IMR-90 (cell line): ENCODE measurements around the gene CYFIP1. TPM values are rescaled to one million over a fixed set of nuclear protein-coding genes. Genes with fewer than 3 reads are reported as not detected.

Experiments used
- ATAC-seq: fragments of 200-7000 bp; cut with Tn5 transposase; 2 replicates; pipeline ENCODE4 v1.9.1; 2020; ENCODE audit warnings: low read depth, mild to moderate bottlenecking, moderate library complexity
- BruUV-seq: library from RNA; stranded (reverse); fragments of 400-500 nt; replicated peaks from 2 replicates; lab custom pipeline; 2021; lab: Mats Ljungman, UMichigan
- CTCF ChIA-PET: fragments of 300-600 bp; formaldehyde crosslinking; extraction: SDS; loops from one replicate; lab custom pipeline; 2021; ENCODE audit warnings: antibody characterized with exemption; lab: Yijun Ruan, JAX
- POLR2A ChIA-PET: fragments of 300-600 bp; sonication (Branson Sonifier 250); formaldehyde crosslinking; loops from one replicate; lab custom pipeline; 2022; ENCODE audit warnings: antibody characterized with exemption; ENCODE audit not compliant: unreplicated experiment; lab: Charles Lee
- DNase-seq: peaks from one replicate; pipeline ENCODE4 v3.0.0; 2013
- H2AFZ ChIP-seq: replicated peaks from 2 replicates; pipeline ENCODE3; 2013; ENCODE audit warnings: low read length, mild to moderate bottlenecking; ENCODE audit not compliant: poor library complexity
- H2AK5ac ChIP-seq: 2 replicates; pipeline ENCODE4 v1.6.1; 2013; ENCODE audit warnings: low read depth, low read length, inconsistent platforms
- H2AK9ac ChIP-seq: replicated peaks from 2 replicates; pipeline ENCODE3; 2013; ENCODE audit warnings: mild to moderate bottlenecking, low read depth, low read length, moderate library complexity; ENCODE audit not compliant: poor library complexity
- H2BK120ac ChIP-seq: 2 replicates; pipeline ENCODE4 v1.6.1; 2013; ENCODE audit warnings: low read depth, low read length, inconsistent platforms
- H2BK15ac ChIP-seq: 3 replicates; pipeline ENCODE4 v1.6.1; 2013; ENCODE audit warnings: low read depth, low read length, inconsistent platforms
- H2BK20ac ChIP-seq: 2 replicates; pipeline ENCODE4 v1.6.1; 2013; ENCODE audit warnings: low read depth, mild to moderate bottlenecking, inconsistent platforms, low read length, moderate library complexity
- H2BK5ac ChIP-seq: 2 replicates; pipeline ENCODE4 v1.6.1; 2013; ENCODE audit warnings: mild to moderate bottlenecking, low read depth, low read length, inconsistent platforms; ENCODE audit not compliant: poor library complexity, severe bottlenecking
- H3K14ac ChIP-seq: replicated peaks from 2 replicates; pipeline ENCODE4 v1.6.1; 2013; ENCODE audit warnings: low read depth, low read length, inconsistent platforms
- H3K18ac ChIP-seq: 2 replicates; pipeline ENCODE4 v1.6.1; 2013; ENCODE audit warnings: low read depth, low read length, control low read depth
- H3K23ac ChIP-seq: 2 replicates; pipeline ENCODE4 v1.6.1; 2013; ENCODE audit warnings: low read depth, low read length, inconsistent platforms
- H3K27ac ChIP-seq: 2 replicates; pipeline ENCODE4 v1.5.1; 2013; ENCODE audit warnings: mild to moderate bottlenecking, control low read depth, low read length; ENCODE audit not compliant: insufficient read depth
- H3K27me3 ChIP-seq: 2 replicates; pipeline ENCODE4 v1.6.1; 2013; ENCODE audit warnings: low read length; ENCODE audit not compliant: control insufficient read depth, insufficient read depth
- H3K36me3 ChIP-seq: 2 replicates; pipeline ENCODE4 v1.6.1; 2013; ENCODE audit warnings: low read length, mixed read lengths; ENCODE audit not compliant: control insufficient read depth, insufficient read depth
- H3K4ac ChIP-seq: 2 replicates; pipeline ENCODE4 v1.6.1; 2013; ENCODE audit warnings: low read depth, low read length, inconsistent platforms
- H3K4me1 ChIP-seq: 2 replicates; pipeline ENCODE4 v1.6.1; 2013; ENCODE audit warnings: low read length, mixed read lengths; ENCODE audit not compliant: control insufficient read depth, insufficient read depth
- H3K4me2 ChIP-seq: 2 replicates; pipeline ENCODE4 v1.6.1; 2013; ENCODE audit warnings: low read depth, mild to moderate bottlenecking, control low read depth, low read length, moderate library complexity
- H3K4me3 ChIP-seq: 2 replicates; pipeline ENCODE4 v1.5.1; 2013; ENCODE audit warnings: low read depth, mild to moderate bottlenecking, control low read depth, low read length, moderate library complexity; ENCODE audit not compliant: insufficient read depth
- H3K56ac ChIP-seq: 2 replicates; pipeline ENCODE4 v1.6.1; 2013; ENCODE audit warnings: low read length, inconsistent platforms; ENCODE audit not compliant: insufficient read depth; ENCODE audit errors: extremely low read depth
- H3K79me1 ChIP-seq, 2 experiments: 2 replicates each; pipeline ENCODE4 v1.6.1; 2013; ENCODE audit warnings: low read length in 2 of 2, inconsistent platforms in 1 of 2, low read depth in 1 of 2
- H3K9ac ChIP-seq: 2 replicates; pipeline ENCODE4 v1.6.1; 2013; ENCODE audit warnings: low read depth, low read length, control low read depth
- H3K9me1 ChIP-seq: 2 replicates; pipeline ENCODE4 v1.6.1; 2013; ENCODE audit warnings: low read length, inconsistent platforms; ENCODE audit not compliant: insufficient read depth
- H3K9me3 ChIP-seq: 2 replicates; pipeline ENCODE4 v1.6.1; 2013; ENCODE audit warnings: low read length; ENCODE audit not compliant: control insufficient read depth, insufficient read depth
- H4K20me1 ChIP-seq: 2 replicates; pipeline ENCODE4 v1.6.1; 2013; ENCODE audit warnings: low read length, inconsistent platforms; ENCODE audit not compliant: insufficient read depth
- H4K5ac ChIP-seq: 2 replicates; pipeline ENCODE4 v1.6.1; 2013; ENCODE audit warnings: mild to moderate bottlenecking, low read depth, low read length, control low read depth
- H4K8ac ChIP-seq, 2 experiments: 2 replicates each; pipeline ENCODE4 v1.6.1; 2013; ENCODE audit warnings: low read depth in 2 of 2, low read length in 2 of 2, control low read depth in 1 of 2, inconsistent platforms in 1 of 2
- H4K91ac ChIP-seq: 2 replicates; pipeline ENCODE4 v1.6.1; 2013; ENCODE audit warnings: low read depth, low read length, inconsistent platforms; ENCODE audit not compliant: insufficient read depth
- BHLHE40 ChIP-seq: fragments of 150-350 bp; IDR thresholded peaks from 2 replicates; pipeline ENCODE4 v1.6.1; 2016; ENCODE audit warnings: mild to moderate bottlenecking, low read depth, low read length
- CEBPB ChIP-seq: IDR thresholded peaks from 2 replicates; pipeline ENCODE4 v1.6.1; 2012; ENCODE audit warnings: low read depth, low read length, improper control_type of control experiment
- CHD1 ChIP-seq: IDR thresholded peaks from 2 replicates; pipeline ENCODE4 v1.6.1; 2012; ENCODE audit warnings: low read depth, low read length, improper control_type of control experiment
- FOS ChIP-seq: fragments of 150-350 bp; IDR thresholded peaks from 2 replicates; pipeline ENCODE4 v1.6.1; 2016; ENCODE audit warnings: low read depth, low read length
- MAFK ChIP-seq: IDR thresholded peaks from 2 replicates; pipeline ENCODE4 v1.6.1; 2012; ENCODE audit warnings: low read depth, low read length, improper control_type of control experiment
- MAZ ChIP-seq: IDR thresholded peaks from 2 replicates; pipeline ENCODE4 v1.6.1; 2012; ENCODE audit warnings: low read depth, mild to moderate bottlenecking, low read length, improper control_type of control experiment, moderate library complexity, borderline replicate concordance
- MXI1 ChIP-seq: IDR thresholded peaks from 2 replicates; pipeline ENCODE4 v1.6.1; 2012; ENCODE audit warnings: low read depth, mild to moderate bottlenecking, low read length, moderate library complexity, borderline replicate concordance
- NFE2L2 ChIP-seq: fragments of 150-350 bp; IDR thresholded peaks from 2 replicates; pipeline ENCODE4 v1.6.1; 2016; ENCODE audit warnings: low read depth, mild to moderate bottlenecking, low read length
- POLR2A ChIP-seq: IDR thresholded peaks from 2 replicates; pipeline ENCODE4 v1.6.1; 2012; ENCODE audit warnings: mild to moderate bottlenecking, low read depth, low read length
- RAD21 ChIP-seq: IDR thresholded peaks from 2 replicates; pipeline ENCODE4 v1.6.1; 2012; ENCODE audit warnings: low read length, improper control_type of control experiment
- RCOR1 ChIP-seq: IDR thresholded peaks from 2 replicates; pipeline ENCODE4 v1.6.1; 2012; ENCODE audit warnings: mild to moderate bottlenecking, low read length, improper control_type of control experiment; ENCODE audit not compliant: insufficient replicate concordance
- RFX5 ChIP-seq: IDR thresholded peaks from 2 replicates; pipeline ENCODE4 v1.8.0; 2012; ENCODE audit warnings: low read depth, mild to moderate bottlenecking, low read length, moderate library complexity
- SMC3 ChIP-seq: fragments of 150-350 bp; IDR thresholded peaks from 2 replicates; pipeline ENCODE4 v1.6.1; 2016; ENCODE audit warnings: low read depth, mild to moderate bottlenecking, antibody characterized with exemption, low read length, moderate library complexity
- USF2 ChIP-seq: fragments of 150-350 bp; IDR thresholded peaks from 2 replicates; pipeline ENCODE4 v1.6.1; 2017; ENCODE audit warnings: mild to moderate bottlenecking, antibody characterized with exemption, low read length, low read depth
- WGBS, 2 experiments: methylation state at CpG; one replicate each; pipeline versions ENCODE4 v1.1.5 to v1.1.7; 2013; ENCODE audit warnings: missing lambda C conversion rate in 2 of 2; ENCODE audit not compliant: insufficient read length in 1 of 2; ENCODE audit errors: extremely low coverage in 2 of 2; 5-methylcytosine and 5-hydroxymethylcytosine counted together
- dilution Hi-C: fragments of 300-500 bp; cut with HindIII; formaldehyde crosslinking; loops from one replicate; pipeline ENCODE4 v1.14.3; 2018; ENCODE audit warnings: low sequenced_read_pairs; ENCODE audit not compliant: unreplicated experiment
- in situ Hi-C: fragments of 300-500 bp; cut with MboI; formaldehyde crosslinking; loops from 3 replicates; pipeline ENCODE4 v1.14.3; 2019; ENCODE audit warnings: low sequenced_read_pairs, inconsistent platforms, mixed read lengths
- intact Hi-C: fragments of 100-400 bp; cut with micrococcal nuclease; formaldehyde crosslinking; loops from 2 replicates; pipeline ENCODE4 v1.10.0; 2022
- polyA plus RNA-seq, 3 experiments: library from polyadenylated mRNA; depleted of rRNA; stranded (reverse); fragments of >200 nt; gene quantifications; 2 replicates each; pipeline ENCODE4 v1.2.3, GENCODE V29; 2012; ENCODE audit warnings: low replicate concordance in 1 of 3
- total RNA-seq: library from RNA; depleted of rRNA; stranded (reverse); fragments of >200 nt; gene quantifications from 2 replicates; pipeline ENCODE4 v1.2.3, GENCODE V29; 2012
- TF ChIP-seq, protein P1 (sequence below): fragments of 150-350 bp; IDR thresholded peaks from 2 replicates; pipeline ENCODE4 v1.6.1; 2016; ENCODE audit warnings: low read depth, mild to moderate bottlenecking, low read length, moderate library complexity, borderline replicate concordance
- TF ChIP-seq, protein P2 (sequence below): conservative IDR thresholded peaks from 2 replicates; pipeline ENCODE4 v1.5.1; 2012; ENCODE audit warnings: mild to moderate bottlenecking, low read depth, low read length, improper control_type of control experiment

Gene CYFIP1
- total and polyA plus RNA-seq, 2 of the 4 experiments (the other 2 are of a cell fraction): 58.4 to 163 TPM

- no peak overlapping the region for H3K18ac ChIP-seq
- no peak overlapping the region for H3K56ac ChIP-seq
- H2AK5ac ChIP-seq: no peak overlapping the region
- H2BK20ac ChIP-seq: no peak overlapping the region
- H3K9ac ChIP-seq: no peak overlapping the region
- no peaks in the 10 kb centered on the region for H4K20me1 ChIP-seq
- H3K4me2 ChIP-seq: no peak overlapping the region
- H2BK120ac ChIP-seq: no peak overlapping the region
- no peak overlapping the region for H2AFZ ChIP-seq
- H2BK15ac ChIP-seq: no peak overlapping the region
- H3K9me1 ChIP-seq: no peaks in the 10 kb centered on the region
- H3K9me3 ChIP-seq: no peaks in the 10 kb centered on the region
- no peak overlapping the region for H3K4ac ChIP-seq
- H3K36me3 ChIP-seq: peaks cover 64% of the 10 kb centered on the region
- no peak overlapping the region for H2AK9ac ChIP-seq
- H3K23ac ChIP-seq: no peak overlapping the region
- H4K5ac ChIP-seq: no peak overlapping the region
- no peaks in the 10 kb centered on the region for H3K4me1 ChIP-seq
- no peak for TF ChIP-seq CHD1
- TF ChIP-seq RCOR1: no peak
- no peak for TF ChIP-seq USF2
- TF ChIP-seq NFE2L2: no peak
- no peak for TF ChIP-seq BHLHE40
- TF ChIP-seq POLR2A: no peak
- TF ChIP-seq MAFK: no peak
- no peak for TF ChIP-seq MAZ
- TF ChIP-seq RFX5: no peak
- TF ChIP-seq CEBPB: no peak
- no peak for TF ChIP-seq SMC3
- no peak for TF ChIP-seq FOS
- TF ChIP-seq, protein P1, sequence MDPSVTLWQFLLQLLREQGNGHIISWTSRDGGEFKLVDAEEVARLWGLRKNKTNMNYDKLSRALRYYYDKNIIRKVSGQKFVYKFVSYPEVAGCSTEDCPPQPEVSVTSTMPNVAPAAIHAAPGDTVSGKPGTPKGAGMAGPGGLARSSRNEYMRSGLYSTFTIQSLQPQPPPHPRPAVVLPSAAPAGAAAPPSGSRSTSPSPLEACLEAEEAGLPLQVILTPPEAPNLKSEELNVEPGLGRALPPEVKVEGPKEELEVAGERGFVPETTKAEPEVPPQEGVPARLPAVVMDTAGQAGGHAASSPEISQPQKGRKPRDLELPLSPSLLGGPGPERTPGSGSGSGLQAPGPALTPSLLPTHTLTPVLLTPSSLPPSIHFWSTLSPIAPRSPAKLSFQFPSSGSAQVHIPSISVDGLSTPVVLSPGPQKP: no peak
- TF ChIP-seq RAD21: no peak
- no peak for TF ChIP-seq MXI1
- TF ChIP-seq, protein P2, sequence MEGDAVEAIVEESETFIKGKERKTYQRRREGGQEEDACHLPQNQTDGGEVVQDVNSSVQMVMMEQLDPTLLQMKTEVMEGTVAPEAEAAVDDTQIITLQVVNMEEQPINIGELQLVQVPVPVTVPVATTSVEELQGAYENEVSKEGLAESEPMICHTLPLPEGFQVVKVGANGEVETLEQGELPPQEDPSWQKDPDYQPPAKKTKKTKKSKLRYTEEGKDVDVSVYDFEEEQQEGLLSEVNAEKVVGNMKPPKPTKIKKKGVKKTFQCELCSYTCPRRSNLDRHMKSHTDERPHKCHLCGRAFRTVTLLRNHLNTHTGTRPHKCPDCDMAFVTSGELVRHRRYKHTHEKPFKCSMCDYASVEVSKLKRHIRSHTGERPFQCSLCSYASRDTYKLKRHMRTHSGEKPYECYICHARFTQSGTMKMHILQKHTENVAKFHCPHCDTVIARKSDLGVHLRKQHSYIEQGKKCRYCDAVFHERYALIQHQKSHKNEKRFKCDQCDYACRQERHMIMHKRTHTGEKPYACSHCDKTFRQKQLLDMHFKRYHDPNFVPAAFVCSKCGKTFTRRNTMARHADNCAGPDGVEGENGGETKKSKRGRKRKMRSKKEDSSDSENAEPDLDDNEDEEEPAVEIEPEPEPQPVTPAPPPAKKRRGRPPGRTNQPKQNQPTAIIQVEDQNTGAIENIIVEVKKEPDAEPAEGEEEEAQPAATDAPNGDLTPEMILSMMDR: no peak
- H3K79me1 ChIP-seq: no peaks in the 10 kb centered on the region; a peak in 1 of 4 replicates
- no peak overlapping the region for H4K8ac ChIP-seq
- no peak overlapping the region for H3K27ac ChIP-seq
- ChIA-PET POLR2A (no interaction called here), CTCF (no interaction called here)
- 97% methylated on average over 5 of the region's 16 CpGs; no CpG with 5 or more reads in 1 of the 2 experiments for WGBS, 2 experiments
- dilution Hi-C loops (no loop called here), in situ Hi-C loops (no loop called here), intact Hi-C loops (no loop called here)
- ATAC-seq (no peak), DNase-seq (no peak)
- no peak overlapping the region for H3K4me3 ChIP-seq
- no peak overlapping the region for H4K91ac ChIP-seq
- H2BK5ac ChIP-seq: no peak overlapping the region
- H3K14ac ChIP-seq: no peak overlapping the region
- H3K27me3 ChIP-seq: no peaks in the 10 kb centered on the region
- no TSS peak for BruUV-seq
Observed at GRCh38 chr15:22907161-22907950, 72.8 kb downstream of the CYFIP1 start.
